Central memory CD4-positive, alpha-beta T cell (primary cell): Measurements from ENCODE around the gene TEX13B.
"Not testable (repeated sequence)": the region's sequence is repeated elsewhere in the genome, so short reads cannot be mapped to it uniquely, and the experiment has no call there.

Source experiments
- DNase-seq: peaks from one replicate; pipeline ENCODE4 v3.0.0; 2022
- total RNA-seq, 3 experiments: gene quantifications; one replicate each; lab custom pipeline; 2026; lab: John Stamatoyannopoulos, UW

Gene TEX13B
- 0 reads per million in 3 experiments for total RNA-seq

DNA sequence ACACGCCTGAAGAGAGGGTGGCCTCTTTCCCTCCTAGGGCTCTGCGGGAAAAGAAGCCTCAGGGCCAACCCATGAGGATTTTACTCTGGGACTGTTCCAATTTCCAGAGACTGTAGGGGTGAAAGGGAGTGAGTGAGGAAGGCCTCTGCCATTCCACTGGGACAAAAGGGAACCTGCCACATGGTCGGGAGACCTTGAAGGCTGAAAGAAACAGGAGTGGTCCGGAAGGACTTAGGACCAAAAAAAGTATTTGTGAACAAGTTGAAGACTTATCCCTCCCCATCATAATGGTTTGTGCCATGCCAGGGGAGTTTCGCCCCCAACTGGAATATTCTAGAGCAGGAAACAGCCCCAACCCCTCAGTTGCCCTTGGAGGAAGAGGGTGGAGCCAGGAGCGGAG lies at the start of gene TEX13B:
Gene TEX13B (minus strand): TSS at position 15 of the 400 bp plus-strand sequence. CDS start 243 bp downstream, outside the sequence.
- DNase-seq = no peak

GRCh38 chrX:108029928-108030711 lies 48.0 kb upstream of the TEX13B start:
- DNase-seq = no peak

DNA sequence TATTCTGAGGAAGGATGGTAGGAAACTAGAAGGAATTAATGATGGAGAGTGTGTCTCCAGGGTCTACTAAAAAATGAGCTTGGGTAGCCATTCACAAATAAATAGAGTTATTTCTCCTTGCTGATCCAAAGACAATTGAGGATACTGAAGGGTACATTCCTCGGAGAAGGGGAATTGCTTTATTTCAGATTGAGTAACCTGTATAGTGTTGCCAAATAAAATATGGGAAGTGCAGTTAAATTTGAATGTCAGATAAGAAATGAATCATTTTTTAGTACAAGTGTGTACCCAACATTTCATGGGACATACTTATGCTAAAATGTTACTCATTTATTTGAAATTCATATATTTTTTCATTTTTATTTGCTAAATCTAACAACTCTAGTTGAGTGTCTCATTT lies 46.7 kb upstream of the TEX13B start:
- DNase-seq = no peak

DNA sequence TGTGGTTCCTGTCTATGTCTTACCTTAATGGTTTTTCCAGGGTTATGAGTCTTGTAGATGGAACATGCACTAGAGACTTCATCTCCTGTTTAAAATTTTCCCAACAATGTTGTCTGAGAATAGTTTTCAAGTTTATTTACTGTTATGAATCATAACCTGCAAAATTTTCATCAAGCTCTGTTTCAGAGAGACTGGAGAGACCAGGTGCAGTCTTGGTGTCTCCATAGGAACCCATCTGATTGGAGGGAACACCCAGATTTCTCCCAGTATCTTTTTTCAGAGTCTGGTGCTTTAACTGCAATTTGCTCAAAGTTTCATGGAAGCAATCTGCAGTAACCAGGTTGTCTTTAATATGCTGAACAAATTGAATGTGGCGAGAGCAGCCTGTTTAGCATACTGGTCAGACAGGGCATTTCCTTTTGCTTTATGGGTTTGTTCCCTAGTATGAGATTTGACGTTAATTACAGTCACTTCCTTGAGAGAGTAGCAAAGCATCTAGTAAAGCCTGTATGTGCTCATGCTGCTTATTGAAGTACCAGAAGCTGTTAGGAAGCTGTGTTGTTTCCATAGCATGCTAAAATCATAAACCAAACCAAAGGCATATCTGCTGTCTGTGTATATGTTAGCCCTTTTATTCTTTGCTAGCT lies 43.9 kb upstream of the TEX13B start:
- DNase-seq = peak; percentile 46

GRCh38 chrX:108025376-108025775 lies 43.2 kb upstream of the TEX13B start:
- DNase-seq = no peak

DNA sequence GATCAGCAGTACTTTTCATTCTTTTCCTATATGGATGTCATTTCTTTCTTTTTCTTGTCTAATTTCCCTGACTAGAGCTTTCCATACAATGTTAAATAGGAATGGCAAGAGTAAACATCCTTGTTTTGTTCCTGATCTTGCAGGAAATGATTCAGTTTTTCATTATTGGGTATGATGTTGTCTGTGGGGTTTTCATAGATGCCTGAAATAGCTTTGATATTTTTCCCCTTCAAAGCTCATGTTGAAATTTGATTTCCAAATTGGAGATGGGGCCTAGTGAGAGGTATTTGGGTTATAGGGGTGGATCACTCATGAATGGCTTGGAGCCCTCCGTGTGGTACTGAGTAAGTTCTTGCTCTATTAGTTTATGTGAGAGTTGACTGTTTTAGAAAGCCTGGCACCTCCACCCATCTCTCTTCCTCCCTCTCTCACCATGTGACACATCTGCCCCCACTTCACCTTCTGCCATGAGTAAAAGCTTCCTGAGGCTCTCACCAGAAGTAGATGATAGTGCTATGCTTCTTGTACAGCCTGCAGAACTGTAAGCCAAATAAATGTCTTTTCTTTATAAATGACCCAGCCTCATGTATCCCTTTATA lies 40.4 kb upstream of the TEX13B start:
- DNase-seq = no peak

DNA sequence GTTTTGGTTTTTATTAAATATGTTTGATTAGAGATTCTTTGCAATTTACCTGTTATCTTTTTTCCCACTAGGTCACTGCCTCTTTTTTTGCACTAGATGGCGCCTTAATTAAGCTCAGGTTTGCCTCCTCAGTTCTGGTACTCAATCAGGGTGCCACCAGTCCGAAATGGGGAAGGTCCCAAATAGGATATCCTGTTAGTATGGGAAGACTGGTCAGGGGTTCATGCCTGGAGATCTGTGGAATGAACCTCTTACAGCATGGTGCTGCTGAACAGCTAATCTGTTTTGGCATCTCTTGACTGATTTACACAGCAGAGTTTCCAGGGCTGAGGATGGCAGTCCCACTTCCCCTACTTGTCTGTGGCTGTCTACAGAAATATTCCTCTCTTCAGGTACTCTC lies 38.5 kb upstream of the TEX13B start:
- peak; percentile 31 for DNase-seq

DNA sequence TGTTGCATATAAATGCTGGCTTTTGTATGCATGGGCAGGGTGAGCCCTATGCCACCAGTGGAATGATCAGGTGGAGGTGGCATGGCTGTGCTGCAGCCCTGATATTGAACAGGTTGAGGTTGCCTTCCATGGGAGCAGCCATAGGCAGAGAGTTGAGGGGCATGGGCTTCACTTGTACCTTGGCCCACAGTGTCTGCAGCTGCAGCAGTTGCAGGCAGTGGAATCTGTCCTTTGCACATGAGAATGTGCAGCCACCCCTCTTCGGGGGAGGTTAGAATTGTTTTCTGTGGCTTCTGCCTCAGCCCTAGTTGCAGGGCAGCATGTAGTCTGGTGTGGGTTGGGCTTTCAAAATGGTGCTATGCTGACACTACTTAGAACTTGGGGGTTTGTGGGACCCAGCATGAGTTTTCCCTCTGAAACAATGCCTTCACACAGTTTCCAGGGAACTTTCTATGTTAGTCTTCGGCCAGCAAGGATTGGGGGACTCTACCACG lies 37.3 kb upstream of the TEX13B start:
- no peak for DNase-seq

DNA sequence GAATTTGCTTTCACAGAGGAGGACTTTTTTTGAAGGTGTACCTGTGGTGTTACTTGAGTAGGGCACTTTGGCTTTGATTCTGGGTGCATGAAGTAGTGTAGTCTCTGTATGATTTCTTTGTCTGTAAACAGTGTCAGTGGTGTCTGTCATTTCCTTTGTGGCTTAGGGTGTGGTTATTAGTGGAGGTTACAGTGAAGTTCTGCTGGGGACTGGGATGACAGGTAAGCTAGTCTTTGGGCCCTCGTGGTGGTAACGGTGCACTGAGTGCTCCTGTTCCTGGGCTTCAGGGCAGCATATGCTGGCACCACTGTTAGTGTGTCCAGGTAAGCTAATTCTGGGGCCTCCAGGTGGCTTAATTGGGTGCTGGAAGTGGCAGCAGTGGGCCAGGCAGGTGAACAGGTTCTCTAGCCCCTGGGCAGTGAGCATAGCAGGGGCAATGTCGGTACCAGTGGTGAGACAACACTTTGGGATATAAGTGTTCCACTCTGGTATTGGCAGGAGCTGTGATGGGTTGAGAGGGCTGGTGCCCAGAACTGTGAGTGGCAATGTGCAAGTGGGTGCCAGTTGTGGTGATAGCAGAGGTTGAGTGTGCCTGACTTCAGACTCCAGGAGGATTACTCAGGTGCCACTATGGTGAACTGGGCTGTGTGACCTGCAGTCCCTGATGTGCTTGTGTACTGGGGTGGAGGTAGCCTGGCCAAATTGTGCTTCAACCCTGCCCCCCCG lies 36.6 kb upstream of the TEX13B start:
- DNase-seq = peak; percentile 84

DNA sequence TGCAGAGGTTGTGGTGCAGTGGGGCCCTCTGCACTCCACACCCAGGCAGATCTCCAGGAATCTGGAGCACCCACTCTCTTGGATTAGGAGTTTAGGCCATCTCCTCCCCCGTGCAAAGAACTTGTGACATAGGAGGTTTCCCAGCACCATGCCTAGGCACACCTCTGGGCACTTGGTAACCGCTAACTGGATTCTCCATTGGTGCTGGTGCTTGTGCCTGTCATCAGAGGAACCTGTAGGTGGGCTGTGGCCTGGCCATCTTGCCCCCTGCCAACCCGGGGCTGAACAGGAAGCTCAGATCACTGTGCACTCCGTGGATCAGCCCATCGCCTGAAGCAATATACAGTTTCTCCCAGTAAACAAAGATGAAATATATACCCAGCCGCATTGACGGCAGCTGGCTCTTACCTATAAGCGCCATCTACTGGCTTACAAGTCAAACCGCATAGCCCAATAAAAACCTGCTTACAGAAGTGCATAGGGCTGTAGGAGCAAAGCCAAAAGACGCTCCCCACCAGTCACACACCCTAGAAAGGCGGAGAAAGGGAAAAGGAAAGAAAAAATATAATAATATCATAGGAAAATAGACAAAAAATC lies 19.1 kb upstream of the TEX13B start:
- DNase-seq = peak; percentile 57

DNA sequence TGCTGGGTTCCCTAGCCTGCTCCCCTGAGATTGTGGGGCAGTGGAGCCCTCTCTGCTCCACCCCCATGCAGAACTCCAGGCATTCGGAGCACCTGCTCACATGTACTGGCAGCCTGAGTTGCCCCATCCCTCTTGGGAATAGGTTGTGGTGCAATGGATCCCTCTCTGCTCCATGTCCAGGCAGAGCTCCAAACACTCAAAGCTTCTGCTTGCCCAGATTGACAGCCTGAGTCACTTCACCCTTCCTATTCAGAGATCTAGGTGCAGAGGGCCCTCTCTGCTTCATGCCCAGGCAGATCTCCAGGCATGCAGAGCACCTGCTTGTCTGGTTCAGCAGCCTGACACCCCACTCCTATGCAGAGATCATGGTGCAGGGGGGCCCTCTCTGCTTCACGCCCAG lies 18.6 kb upstream of the TEX13B start:
- DNase-seq = no peak

GRCh38 chrX:107996124-107996523 lies 14.0 kb upstream of the TEX13B start:
- DNase-seq = no peak

DNA sequence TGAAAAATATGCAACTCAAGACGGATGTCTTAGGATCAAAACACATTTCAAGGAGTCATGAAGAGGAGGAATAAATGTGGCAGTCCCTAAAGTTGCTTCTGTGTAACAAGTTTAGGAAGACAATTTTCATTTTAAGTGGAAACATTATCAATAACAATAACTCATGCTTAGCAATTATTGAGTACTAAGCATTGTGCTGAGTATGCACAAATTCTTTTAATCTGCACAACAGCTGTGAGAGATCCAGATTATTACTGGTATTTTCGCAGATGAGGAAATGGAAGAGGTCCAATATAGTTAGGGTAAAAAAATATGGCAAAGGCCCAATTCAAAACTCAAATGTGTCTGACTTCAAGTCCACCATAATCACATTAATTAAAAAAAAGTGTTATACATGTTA lies 2.9 kb upstream of the TEX13B start:
- no peak for DNase-seq

DNA sequence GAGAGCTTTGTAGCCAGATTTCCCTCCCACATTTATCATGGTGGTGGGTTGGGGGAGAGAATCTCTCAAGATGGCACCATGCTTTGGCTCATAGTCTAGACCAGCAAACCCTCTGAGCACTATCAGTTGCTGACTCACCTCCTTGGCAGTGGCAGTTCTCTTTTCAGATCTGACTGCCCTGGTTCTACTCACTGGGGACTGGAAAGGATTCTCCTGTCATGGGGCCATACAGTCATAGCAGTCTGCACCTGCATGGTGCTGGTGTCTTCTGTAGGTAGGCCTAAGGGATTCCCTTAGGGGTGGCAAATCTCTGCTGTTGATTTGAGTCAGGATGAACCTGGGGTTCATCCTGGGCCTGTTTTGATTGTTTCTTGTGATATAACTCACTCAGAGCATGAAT lies 2.6 kb downstream of the TEX13B start:
- no peak for DNase-seq

DNA sequence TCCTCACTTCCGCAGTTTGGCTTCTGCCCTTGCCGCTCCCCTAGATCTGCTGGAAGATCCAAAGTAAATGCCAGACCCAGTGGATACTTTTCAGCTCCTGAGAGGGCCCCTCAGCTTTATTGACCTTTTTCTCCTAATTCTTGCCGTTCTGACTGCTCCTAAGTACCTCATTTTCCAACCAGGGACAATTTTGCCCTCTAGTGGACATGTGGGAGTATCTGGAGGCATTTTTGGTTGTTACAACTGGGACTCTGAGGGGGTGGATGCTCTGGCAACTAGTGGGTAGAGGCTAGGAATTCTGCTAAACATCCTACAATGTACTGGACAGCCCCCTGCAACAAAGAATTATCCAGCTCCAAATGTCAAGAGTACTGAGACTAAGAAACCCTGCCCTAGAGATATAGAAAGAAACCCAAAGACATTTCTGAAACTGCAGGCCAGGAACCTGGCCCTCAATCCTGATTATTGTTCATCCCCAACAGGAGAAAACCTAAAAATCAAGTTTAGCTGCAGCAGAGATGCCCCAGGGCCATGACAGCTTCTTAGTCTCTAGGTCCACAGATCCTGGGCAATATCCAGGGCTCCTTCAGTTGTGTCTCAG lies 3.4 kb downstream of the TEX13B start:
- no peak for DNase-seq

DNA sequence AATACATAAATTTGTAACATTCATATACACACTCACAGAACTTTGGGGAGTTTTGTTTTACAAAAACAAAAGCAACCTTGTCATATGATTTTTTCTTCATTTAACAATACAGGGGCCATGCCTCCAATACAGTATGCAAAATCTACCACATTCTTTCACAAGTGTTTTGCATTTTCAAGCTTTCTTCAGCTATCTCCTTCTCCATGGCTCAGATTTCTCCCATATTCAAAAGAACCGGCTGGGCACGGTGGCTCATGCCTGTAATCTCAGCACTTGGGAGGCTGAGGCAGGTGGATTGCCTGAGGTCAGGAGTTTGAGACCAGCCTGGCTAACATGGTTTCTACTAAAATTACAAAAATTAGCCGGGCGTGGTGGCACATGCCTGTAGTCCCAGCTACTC lies 4.1 kb downstream of the TEX13B start:
- no peak for DNase-seq

DNA sequence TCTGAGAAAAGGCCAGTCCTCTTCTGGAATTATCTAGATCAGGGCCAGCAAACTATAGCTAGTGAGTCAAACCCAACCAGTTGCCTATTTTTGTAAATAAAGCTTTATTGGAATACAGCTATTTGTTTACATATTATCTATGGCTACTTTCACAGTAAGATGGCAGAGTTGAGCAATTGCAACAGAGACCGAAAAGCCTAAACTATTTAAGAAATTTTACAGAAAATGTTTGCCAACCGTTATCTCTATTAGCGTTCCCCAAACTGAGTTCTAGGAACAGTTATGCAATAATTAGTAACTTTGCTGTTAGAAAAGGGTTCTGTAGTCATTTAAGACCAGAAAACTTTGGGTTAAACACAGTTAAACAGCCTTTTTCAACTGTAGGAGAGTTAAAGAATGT lies 10.5 kb downstream of the TEX13B start:
- no peak for DNase-seq

- DNase-seq = no peak
Observed at GRCh38 chrX:107970073-107970472, 12.1 kb downstream of the TEX13B start.

DNA sequence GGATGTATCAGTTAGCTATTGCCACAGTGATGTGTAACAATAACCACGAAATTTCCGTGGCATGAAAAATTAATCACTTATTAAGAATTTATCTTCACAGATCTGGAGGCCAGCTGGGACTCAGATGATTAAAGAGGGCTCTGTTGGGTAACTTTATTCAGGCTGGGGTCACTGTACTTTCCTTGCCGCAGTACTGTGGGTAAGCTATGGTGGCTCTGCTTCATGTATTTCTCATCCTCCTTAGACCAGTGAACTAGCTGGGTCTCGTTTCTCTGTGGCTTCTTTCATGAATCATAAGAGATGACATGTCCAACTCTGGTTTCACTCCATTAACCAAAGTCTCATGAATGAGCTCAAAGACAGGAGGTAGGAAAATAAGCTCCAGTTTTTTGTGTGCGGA lies 13.5 kb downstream of the TEX13B start:
- no peak for DNase-seq

- not testable (repeated sequence) for DNase-seq
Observed at GRCh38 chrX:107955337-107955736, 26.8 kb downstream of the TEX13B start.

GRCh38 chrX:107940095-107940494 lies 42.1 kb downstream of the TEX13B start:
- no peak for DNase-seq

DNA sequence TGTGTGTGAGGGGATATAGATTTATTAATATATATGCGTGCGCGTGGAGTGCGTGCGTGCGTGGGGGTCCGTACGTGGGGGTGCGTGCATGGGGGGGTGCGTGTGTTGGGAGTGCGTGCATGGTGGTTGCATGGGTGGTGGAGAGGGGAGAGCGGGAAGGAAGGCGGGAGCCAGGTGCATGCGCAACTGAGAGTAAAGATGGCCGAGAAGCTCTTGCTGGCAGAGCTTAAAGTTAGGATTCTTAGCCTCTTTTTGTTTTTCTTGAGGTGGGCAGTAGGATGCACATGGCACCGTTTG lies 45.8 kb downstream of the TEX13B start:
- DNase-seq = no peak
